ENCODE results near the gene SLC2A4.

The SLC2A4 gene

DNA sequence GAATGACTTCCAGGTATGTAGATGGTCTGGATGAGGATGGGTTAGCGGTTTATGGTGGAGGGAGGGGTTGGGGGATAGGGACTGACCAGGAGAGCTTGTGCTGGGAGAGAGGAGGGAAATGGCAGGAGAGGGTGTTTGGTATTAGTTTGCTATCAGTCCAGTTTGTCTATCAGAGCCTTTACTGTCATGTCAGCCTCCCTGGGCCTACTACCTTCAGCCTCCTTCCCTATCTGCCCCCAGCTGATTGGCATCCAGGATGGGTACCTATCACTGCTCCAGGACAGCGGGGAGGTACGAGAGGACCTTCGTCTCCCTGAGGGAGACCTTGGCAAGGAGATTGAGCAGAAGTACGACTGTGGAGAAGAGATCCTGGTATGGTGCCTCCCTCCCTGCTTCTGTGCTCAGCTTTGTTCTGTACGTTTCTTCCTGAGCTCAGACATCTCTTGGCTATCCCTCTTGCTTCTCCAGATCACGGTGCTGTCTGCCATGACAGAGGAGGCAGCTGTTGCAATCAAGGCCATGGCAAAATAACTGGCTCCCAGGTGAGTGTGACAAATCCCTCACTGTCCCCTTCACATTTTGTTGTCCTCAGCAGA lies 29.7 kb downstream of the SLC2A4 start:
- DNase-seq (ENCODE audit: low spot score): no peak
- TF ChIP-seq, protein P1, sequence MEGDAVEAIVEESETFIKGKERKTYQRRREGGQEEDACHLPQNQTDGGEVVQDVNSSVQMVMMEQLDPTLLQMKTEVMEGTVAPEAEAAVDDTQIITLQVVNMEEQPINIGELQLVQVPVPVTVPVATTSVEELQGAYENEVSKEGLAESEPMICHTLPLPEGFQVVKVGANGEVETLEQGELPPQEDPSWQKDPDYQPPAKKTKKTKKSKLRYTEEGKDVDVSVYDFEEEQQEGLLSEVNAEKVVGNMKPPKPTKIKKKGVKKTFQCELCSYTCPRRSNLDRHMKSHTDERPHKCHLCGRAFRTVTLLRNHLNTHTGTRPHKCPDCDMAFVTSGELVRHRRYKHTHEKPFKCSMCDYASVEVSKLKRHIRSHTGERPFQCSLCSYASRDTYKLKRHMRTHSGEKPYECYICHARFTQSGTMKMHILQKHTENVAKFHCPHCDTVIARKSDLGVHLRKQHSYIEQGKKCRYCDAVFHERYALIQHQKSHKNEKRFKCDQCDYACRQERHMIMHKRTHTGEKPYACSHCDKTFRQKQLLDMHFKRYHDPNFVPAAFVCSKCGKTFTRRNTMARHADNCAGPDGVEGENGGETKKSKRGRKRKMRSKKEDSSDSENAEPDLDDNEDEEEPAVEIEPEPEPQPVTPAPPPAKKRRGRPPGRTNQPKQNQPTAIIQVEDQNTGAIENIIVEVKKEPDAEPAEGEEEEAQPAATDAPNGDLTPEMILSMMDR (IDR thresholded peaks at IDR 0.05; ENCODE audit: extremely low read depth, insufficient read depth, missing control alignments): no peak
- in situ Hi-C loops (cut with MboI; ENCODE audit: low pct_unique_long_range_greater_than_20kb, low sequenced_read_pairs, unreplicated experiment): no loop called here

DNA sequence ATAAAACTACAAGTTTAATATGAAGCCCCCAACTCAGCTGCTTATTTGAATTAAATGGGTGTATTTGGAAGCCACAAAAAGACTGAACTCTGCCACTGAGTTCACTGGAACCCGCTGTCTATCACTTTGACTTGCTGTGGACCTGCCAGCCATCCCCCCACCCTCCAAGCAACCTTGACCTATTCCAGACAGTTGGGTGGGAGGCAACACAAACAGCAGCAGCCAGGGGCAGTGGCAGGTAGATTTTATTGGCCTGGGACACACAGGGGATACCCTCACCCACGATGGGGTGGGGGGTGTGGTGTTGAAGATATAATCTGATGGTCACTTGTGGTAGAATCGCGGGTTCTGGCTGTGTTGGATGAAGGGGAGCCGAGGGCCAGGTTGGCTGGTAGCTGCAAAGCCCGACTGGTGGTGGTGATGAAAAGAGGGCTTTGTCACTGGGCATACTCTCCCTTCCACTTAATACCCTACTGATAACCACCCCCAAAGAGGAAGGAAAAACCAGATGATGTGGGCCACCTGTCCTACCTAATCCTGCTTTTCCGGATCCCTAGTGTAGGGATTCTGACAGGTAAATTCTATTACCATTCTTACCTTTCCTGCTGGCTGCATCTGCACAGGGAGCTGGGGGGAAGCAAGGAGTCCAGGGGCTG lies 31.0 kb downstream of the SLC2A4 start:
- in situ Hi-C loops (cut with MboI; ENCODE audit: low pct_unique_long_range_greater_than_20kb, low sequenced_read_pairs, unreplicated experiment): no loop called here
- TF ChIP-seq, protein P1 (IDR thresholded peaks at IDR 0.05; ENCODE audit: extremely low read depth, insufficient read depth, missing control alignments): no peak

GRCh38 chr17:7313088-7313889 lies 31.8 kb downstream of the SLC2A4 start:
- in situ Hi-C loops (cut with MboI; ENCODE audit: low pct_unique_long_range_greater_than_20kb, low sequenced_read_pairs, unreplicated experiment): no loop called here
- DNase-seq (ENCODE audit: low spot score): no peak
- TF ChIP-seq, protein P1 (IDR thresholded peaks at IDR 0.05; ENCODE audit: extremely low read depth, insufficient read depth, missing control alignments): no peak

More for the DNA sequence above, 31.0 kb downstream of the SLC2A4 start:
- no peak for DNase-seq (ENCODE audit: low spot score)

- in situ Hi-C loops (cut with MboI; ENCODE audit: low pct_unique_long_range_greater_than_20kb, low sequenced_read_pairs, unreplicated experiment): no loop called here
- no peak for DNase-seq (ENCODE audit: low spot score)
- TF ChIP-seq, protein P1 (IDR thresholded peaks at IDR 0.05; ENCODE audit: extremely low read depth, insufficient read depth, missing control alignments): no peak
These were observed 32.6 kb downstream of the SLC2A4 start for GRCh38 chr17:7313890-7314718.

GRCh38 chr17:7314719-7315569 lies 33.4 kb downstream of the SLC2A4 start, which contains the start of gene GPS2:
GPS2 (minus strand) TSS chr17:7315360; CDS start chr17:7315052, 308 bp downstream.
- TF ChIP-seq, protein P1 (IDR thresholded peaks at IDR 0.05; ENCODE audit: extremely low read depth, insufficient read depth, missing control alignments): no peak
- in situ Hi-C loops (cut with MboI; ENCODE audit: low pct_unique_long_range_greater_than_20kb, low sequenced_read_pairs, unreplicated experiment): no loop called here
- DNase-seq (ENCODE audit: low spot score): peak; percentile 98
